HK-2 (cell line): ENCODE measurements around the gene ANXA4.

Source experiments
- DNase-seq: peaks from one replicate; pipeline ENCODE4 v3.0.0-alpha.2; 2018; ENCODE audit not compliant: unreplicated experiment

The ANXA4 gene

DNA sequence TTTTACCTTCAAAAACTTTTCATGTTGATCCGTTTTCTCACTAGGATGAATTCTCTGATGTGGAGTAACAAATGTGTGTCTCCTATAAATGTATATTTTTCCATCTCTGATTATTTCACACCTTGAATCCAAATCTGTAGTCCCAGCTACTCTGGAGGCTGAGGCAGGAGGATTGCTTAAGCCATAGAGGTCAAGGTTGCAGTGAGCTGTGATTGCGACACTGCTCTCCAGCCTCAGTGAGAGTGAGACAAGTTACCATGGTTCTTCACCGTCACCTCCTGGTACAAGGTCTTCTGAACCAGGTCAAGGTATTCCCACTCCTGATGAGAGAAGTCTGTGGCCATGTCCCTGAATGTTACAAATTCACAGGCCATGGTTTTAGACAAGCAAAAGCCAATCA lies 102.6 kb downstream of the ANXA4 start:
- DNase-seq = no peak

DNA sequence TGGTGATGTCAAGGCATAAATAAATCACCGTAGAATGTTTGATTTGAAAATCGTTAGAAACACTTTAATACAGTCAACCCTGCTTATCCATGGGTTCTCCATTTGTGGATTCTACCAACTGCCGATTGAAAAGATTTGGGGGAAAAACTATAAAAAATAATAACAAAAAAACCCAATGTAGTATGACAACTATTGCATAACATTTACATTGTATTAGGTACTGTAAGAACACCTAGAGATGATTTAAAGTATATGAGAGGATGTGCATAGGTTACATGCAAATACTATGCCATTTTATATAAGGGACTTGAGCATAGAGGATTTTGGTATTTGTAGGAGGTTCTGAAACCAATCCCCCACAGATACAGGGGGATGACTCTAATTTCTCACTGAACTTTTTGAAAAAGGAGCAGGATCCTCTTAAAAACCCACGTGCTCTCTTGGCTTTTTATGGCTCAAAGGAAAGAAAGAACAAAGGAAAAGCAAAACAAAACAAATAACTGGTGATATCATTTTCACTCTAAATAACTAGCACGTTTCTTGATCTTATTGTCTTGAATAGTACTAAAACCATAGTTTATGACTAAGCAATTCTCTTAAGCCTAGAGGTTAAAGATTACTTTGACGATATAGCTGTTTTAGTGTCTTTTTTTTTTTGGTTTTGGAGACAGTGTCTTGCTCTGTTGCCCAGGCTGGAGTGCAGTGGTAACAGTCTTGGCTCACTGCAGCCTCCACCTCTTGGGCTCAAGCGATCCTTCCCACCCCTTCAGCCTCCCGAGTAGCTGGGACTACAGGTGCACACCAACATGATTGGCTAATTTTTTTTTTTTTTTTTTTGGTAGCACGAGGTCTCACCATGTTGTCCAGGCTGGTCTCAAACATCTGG lies 104.5 kb downstream of the ANXA4 start:
- no peak for DNase-seq

DNA sequence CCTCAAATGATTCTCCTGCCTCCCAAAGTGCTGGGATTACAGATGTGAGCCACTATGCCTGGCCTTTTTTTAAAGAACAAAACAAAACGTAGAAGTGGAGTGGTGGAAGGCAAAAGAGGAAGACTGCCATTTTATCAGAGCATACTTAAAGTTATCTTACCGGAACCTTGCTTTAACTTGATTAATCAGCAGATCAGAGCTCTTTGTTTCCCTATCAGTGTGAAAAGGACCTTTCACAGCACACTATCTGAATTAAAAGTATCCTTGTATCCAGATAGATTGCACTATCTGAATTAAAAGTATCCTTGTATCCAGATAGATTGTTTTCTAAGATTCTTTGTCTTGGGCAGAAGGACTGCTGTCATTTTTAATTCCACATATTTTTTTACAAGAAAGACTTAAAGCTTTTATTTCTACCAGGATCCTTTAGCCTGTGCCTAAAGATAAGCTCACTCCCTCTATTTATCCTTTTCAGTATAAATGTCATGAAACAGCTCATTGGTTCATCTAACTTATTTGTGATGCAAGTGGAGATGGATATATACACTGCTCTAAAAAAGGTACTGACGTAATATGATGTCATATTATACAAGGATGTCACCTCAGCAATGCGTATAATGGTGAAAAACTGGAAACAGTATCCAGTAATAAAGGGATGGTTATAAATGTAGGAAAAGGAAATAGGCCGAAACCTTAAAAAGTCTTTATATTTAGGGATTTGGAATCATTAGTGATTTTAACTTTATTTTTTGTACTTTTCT lies 105.3 kb downstream of the ANXA4 start:
- DNase-seq = no peak

DNA sequence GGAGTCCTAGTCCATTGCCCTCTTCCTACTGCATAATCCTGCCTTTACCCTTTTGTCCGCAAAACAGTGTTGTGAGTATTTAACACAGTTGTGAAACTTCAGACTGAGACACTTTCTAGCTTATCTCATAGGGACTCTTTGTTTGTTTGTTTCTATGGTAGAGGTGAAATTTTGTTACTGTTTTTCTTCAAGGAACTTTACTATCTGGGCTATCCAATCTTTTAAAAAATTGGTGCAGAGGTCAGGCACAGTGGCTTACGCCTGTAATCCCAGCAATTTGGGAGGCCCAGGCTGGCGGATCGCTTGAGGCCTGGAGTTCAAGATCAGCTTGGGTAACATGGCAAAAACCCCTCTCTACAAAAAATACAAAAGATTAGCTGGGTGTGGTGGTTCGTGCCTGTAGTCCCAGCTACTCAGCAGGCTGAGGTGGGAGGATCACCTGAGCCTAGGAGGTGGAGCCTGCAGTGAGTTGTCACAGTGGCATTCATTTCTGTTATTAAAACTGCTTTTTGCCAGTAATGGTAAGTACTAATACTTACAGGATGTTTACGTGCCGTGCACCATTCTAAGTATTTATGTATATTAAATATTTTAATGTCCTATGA lies 106.4 kb downstream of the ANXA4 start:
- DNase-seq = no peak

DNA sequence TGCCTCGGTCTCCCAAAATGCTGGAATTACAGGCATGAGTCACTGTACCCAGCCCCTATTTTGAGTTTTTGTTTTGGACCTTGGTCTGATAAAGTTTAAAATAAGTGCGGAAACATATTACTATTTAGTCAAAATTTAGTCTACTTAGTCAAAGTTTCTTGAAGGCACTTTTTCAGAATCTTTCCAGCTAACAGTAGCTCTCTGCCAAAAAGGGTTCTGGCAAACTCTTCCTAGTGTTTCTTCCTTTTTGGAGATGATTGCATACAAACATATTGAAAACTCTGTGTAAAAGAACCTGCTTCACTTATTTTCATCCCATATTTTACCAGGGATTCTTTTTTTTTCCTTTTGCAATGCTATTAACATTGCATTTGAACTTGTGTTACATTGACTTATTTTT lies 116.3 kb downstream of the ANXA4 start:
- DNase-seq = no peak

DNA sequence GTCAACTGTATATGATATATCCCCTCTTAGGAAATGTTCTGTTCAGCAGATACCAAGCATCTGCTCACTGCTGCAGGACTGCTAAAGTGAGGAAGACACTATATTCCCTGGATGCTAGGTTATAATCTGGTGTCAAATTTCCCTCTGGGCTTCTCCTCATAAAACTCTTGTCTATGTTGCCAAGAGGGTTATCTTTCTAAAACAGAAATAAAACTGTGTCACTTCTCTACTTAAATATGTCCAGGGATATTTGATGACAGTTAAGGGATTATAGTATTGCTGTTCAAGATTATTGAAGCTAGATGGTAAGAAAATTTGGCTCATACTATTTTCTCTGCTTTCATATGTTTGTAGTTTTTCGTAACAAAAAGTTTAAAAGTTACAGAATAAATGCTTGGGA lies 121.4 kb downstream of the ANXA4 start:
- no peak for DNase-seq
